HG03064 (cell line): Measurements from ENCODE around the gene FBN3.
"Not testable (repeated sequence)": the region's sequence is repeated elsewhere in the genome, so short reads cannot be mapped to it uniquely, and the experiment has no call there.

Experiments
- ATAC-seq: cut with Tn5 transposase; IDR thresholded peaks from one replicate; pipeline ENCODE4 v1.9.1; 2021; ENCODE audit warnings: low read depth; ENCODE audit not compliant: unreplicated experiment

The FBN3 gene

GRCh38 chr19:8123683-8124082 lies 25.7 kb downstream of the FBN3 start:
- no peak for ATAC-seq

GRCh38 chr19:8120636-8121480 lies 28.5 kb downstream of the FBN3 start:
- no peak for ATAC-seq

GRCh38 chr19:8117991-8118390 lies 31.4 kb downstream of the FBN3 start:
- no peak for ATAC-seq

GRCh38 chr19:8116437-8117293 lies 32.7 kb downstream of the FBN3 start:
- no peak for ATAC-seq

- ATAC-seq: no peak
Observed at GRCh38 chr19:8115805-8116396, 33.5 kb downstream of the FBN3 start.

GRCh38 chr19:8113017-8113416 lies 36.4 kb downstream of the FBN3 start:
- no peak for ATAC-seq

GRCh38 chr19:8111376-8111775 lies 38.0 kb downstream of the FBN3 start:
- ATAC-seq: no peak

DNA sequence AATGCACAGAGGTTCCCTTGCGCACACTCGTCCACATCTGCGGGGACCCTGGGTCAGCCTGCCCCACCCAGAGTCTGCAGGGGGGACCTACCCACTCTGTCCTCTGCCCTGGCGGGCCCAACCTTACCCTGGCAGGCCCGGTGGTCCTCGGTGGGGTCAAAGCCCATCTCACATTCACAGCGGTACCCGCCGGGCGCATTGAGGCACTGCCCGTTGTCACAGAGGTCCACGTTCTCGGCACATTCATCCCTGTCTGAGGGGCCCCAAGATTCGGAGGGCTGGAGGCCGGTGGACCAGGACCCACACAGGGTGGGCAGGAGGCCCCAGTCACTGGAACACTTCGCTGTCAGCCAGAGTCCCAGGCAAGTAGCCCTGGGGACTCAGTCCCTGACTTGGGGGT lies 38.5 kb downstream of the FBN3 start:
- ATAC-seq: no peak

- no peak for ATAC-seq
Observed at GRCh38 chr19:8109890-8110662, 39.3 kb downstream of the FBN3 start.

DNA sequence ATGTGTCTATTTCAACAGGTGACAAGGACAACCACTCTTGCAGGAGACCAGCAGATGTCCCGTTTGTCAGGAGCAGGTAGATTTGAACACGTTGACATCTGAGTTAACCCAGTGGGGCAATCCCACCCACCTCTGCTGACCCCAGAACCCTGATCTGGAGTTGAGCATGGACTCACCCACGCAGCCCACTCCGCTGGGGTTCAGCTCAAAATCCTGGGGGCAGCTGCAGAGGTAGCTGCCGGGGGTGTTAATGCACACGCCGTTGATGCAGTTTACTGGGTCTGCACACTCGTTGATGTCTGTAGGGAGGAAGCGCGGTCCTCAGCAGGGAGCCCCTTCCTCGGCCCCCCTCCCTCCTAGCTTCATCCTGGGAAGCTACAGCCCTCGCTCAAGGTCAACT lies 39.9 kb downstream of the FBN3 start:
- no peak for ATAC-seq

- no peak for ATAC-seq
Observed at GRCh38 chr19:8108560-8109445, 40.6 kb downstream of the FBN3 start.

GRCh38 chr19:8107301-8107903 lies 42.0 kb downstream of the FBN3 start:
- ATAC-seq: no peak

- ATAC-seq: no peak
Observed at GRCh38 chr19:8105471-8105870, 43.9 kb downstream of the FBN3 start.

DNA sequence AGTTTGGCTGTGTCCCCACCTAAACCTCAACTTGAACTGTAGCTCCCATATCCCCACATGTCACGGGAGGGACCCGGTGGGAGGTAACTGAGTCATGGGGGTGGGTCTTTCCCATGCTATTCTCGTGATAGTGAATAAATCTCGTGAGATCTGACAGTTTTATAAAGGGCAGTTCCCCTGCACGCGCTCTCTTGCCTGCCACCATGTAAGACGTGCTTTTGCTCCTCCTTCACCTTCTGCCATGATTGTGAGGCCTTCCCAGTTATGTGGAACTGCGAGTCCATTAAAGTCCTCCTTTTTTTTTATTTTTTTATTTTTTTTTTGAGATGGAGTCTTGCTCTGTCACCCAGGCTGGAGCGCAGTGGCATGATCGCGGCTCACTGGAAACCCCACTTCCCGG lies 47.5 kb downstream of the FBN3 start:
- not testable (repeated sequence) for ATAC-seq

DNA sequence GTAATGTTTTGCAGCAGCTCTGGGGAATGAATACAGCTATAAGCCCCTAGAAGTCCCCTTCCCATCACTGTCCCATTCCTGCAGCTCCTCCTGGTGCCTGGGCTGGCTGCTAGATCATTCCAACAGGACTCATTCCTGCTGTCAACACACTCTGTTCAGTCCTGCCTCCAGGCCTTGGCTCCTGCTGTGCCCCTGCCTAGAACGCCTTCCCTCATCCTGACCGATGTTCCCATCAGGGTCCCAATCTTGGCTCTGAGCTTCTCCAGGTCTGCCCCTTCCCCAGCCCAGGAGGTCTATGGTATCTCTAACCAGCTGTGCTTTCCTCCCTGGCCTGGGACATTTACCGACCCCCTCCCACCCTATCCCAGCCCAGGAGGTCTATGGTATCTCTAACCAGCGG lies 48.1 kb downstream of the FBN3 start:
- ATAC-seq: no peak

DNA sequence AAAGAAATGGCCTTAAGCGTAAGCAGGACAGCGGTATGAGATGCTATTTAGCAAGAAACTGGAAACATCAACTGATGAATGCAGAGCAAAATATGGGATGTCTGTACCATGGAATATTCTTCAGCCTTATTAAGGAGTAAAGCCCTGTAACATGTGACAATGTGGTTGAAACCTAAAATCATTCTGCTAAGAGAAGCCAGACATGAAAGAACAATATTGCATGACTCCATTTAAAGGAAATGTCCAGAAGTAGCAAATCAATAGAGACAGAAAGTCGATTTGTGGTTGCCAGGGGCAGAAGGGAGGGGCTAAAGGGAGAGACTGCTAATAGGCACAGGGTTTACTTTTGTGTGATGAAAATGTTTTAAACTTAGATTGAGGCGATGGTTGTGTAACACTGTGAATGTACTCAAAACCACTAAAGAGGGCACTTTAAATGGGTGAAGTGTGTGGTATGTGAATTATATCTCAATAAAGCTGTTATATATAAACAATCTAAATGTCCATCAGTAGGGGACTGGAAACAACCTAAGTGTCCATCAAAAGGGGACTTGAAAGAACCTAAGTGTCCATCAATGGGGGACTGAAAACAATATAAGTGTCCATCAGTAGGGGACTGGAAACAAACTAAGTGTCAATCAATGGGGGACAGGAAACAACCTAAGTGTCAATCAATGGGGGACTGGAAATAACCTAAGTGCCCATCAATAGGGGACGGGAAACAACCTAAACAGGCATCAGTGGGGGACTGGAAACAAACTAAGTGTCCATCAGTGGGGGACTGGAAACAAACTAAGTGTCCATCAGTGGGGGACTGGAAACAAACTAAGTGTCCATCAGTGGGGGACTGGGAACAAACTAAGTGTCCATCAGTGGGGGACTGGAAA lies 51.5 kb downstream of the FBN3 start:
- ATAC-seq: no peak

DNA sequence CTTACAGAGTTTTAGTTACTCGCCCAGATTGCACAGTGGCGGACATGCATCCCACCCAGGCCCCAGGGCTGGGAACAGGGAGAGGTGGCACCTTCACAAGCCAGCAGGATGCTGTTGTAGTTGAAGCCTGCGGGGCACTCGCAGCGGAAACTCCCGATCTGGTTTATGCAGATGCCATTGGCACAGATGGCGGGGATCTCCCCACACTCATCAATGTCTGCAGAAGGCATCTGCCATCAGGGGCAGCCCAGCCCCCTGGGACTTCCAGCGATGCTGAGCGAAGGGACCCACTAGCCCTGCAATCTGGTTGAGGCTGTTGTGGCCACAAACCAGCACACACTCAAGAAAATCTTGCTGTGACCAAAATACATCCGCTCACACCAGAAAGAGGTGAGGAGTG lies 52.2 kb downstream of the FBN3 start:
- ATAC-seq: no peak

- no peak for ATAC-seq
Observed at GRCh38 chr19:8096071-8096470, 53.3 kb downstream of the FBN3 start.
